OCI-LY1 (cell line): Measurements from ENCODE around the gene GLMP.

Experiments used
- H2AFZ ChIP-seq: fragments of 200-600 bp; sonication (generic), shearing (Covaris generic); 2 replicates; pipeline ENCODE4 v1.6.0; 2014; ENCODE audit warnings: antibody characterized with exemption, mild to moderate bottlenecking, low read length
- H3F3A ChIP-seq: fragments of 200-600 bp; sonication (generic), shearing (Covaris generic); 2 replicates; pipeline ENCODE4 v1.6.0; 2014; ENCODE audit warnings: mild to moderate bottlenecking, antibody characterized with exemption, low read length, moderate library complexity; ENCODE audit not compliant: insufficient read depth
- H3K27ac ChIP-seq: fragments of 200-600 bp; sonication (generic); 2 replicates; pipeline ENCODE4 v1.5.1; 2014; ENCODE audit warnings: low read length, mixed run types, mild to moderate bottlenecking, low read depth; ENCODE audit not compliant: poor library complexity, severe bottlenecking
- H3K27me3 ChIP-seq: fragments of 200-600 bp; sonication (generic); 2 replicates; pipeline ENCODE4 v1.6.0; 2014; ENCODE audit warnings: antibody characterized with exemption, mild to moderate bottlenecking, low read length, moderate library complexity; ENCODE audit not compliant: insufficient read depth
- H3K36me3 ChIP-seq: fragments of 200-600 bp; sonication (generic); 2 replicates; pipeline ENCODE4 v1.6.1; 2014; ENCODE audit warnings: mild to moderate bottlenecking, antibody characterized with exemption, low read length, moderate library complexity, mixed read lengths; ENCODE audit not compliant: insufficient read depth
- H3K4me1 ChIP-seq: fragments of 200-600 bp; sonication (generic); 2 replicates; pipeline ENCODE4 v1.5.1; 2014; ENCODE audit warnings: mild to moderate bottlenecking, low read length, moderate library complexity; ENCODE audit not compliant: insufficient read depth, severe bottlenecking
- H3K4me2 ChIP-seq: fragments of 200-600 bp; sonication (generic), shearing (Covaris generic); 2 replicates; pipeline ENCODE4 v1.6.1; 2014; ENCODE audit warnings: low read length
- H3K4me3 ChIP-seq: fragments of 200-600 bp; sonication (generic); 2 replicates; pipeline ENCODE4 v1.5.1; 2014; ENCODE audit warnings: low read length, low read depth, mild to moderate bottlenecking, mixed read lengths; ENCODE audit not compliant: poor library complexity, severe bottlenecking
- H3K79me2 ChIP-seq: fragments of 200-600 bp; shearing (Covaris generic); 2 replicates; pipeline ENCODE4 v1.6.1; 2016; ENCODE audit warnings: mixed run types, low read length, mixed read lengths; ENCODE audit not compliant: insufficient read depth
- H3K9ac ChIP-seq: fragments of 200-600 bp; sonication (generic), shearing (Covaris generic); 2 replicates; pipeline ENCODE4 v1.6.1; 2014; ENCODE audit warnings: mild to moderate bottlenecking, low read length, mixed read lengths
- H3K9me2 ChIP-seq: fragments of 200-600 bp; sonication (generic), shearing (Covaris generic); 2 replicates; pipeline ENCODE4 v1.6.1; 2014; ENCODE audit warnings: low read depth, mild to moderate bottlenecking, low read length, mixed read lengths
- H3K9me3 ChIP-seq: fragments of 200-600 bp; shearing (Covaris generic); 2 replicates; pipeline ENCODE4 v1.6.1; 2014; ENCODE audit warnings: low read length, mixed read lengths
- H4K20me1 ChIP-seq: fragments of 200-600 bp; sonication (generic), shearing (Covaris generic); 2 replicates; pipeline ENCODE4 v1.6.0; 2016; ENCODE audit warnings: mild to moderate bottlenecking, low read length; ENCODE audit not compliant: insufficient read depth
- EZH2 ChIP-seq: fragments of 200-600 bp; sonication (generic), shearing (Covaris generic); IDR thresholded peaks from 2 replicates; pipeline ENCODE4 v1.8.0; 2017; ENCODE audit warnings: borderline replicate concordance, mixed run types, mild to moderate bottlenecking, antibody characterized with exemption, low read length, moderate library complexity, mixed read lengths
- TF ChIP-seq, protein P1 (sequence below): fragments of 200-600 bp; sonication (generic), shearing (Covaris generic); IDR thresholded peaks from 2 replicates; pipeline ENCODE4 v1.5.1; 2017; ENCODE audit warnings: mild to moderate bottlenecking, antibody characterized with exemption, low read length, moderate library complexity, mixed read lengths

Gene GLMP

DNA sequence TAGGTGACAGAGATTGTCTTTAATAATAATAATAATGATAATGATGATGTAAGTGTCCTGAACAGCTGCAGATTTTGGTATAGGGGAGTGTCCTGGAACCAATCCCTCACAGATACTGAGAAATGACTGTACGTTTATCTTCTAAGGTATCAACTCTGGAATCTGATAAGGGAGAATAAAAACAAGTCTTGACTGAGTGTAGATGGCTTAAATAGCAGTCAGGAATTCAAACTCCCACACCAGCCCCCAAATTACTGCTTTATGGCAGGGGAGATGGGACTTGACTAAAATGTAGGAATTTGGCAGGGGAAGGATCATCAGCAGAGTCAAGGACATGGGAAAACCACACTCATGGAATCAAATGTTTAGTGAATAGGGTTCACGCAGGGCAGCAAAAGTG is 9.7 kb upstream of the GLMP start:
- Histone ChIP-seq H3F3A (no peaks in the 10 kb centered on the region), H4K20me1 (no peaks in the 10 kb centered on the region), H3K9me3 (no peaks in the 10 kb centered on the region), H3K27me3 (no peaks in the 10 kb centered on the region), H3K27ac (no peak overlapping the region), H3K4me2 (no peak overlapping the region), H3K79me2 (no peaks in the 10 kb centered on the region), H3K36me3 (peaks cover 66% of the 10 kb centered on the region), H3K4me3 (no peak overlapping the region), H2AFZ (no peak overlapping the region), H3K9ac (no peak overlapping the region), H3K4me1 (no peaks in the 10 kb centered on the region), H3K9me2 (no peaks in the 10 kb centered on the region)
- TF ChIP-seq, protein P1, sequence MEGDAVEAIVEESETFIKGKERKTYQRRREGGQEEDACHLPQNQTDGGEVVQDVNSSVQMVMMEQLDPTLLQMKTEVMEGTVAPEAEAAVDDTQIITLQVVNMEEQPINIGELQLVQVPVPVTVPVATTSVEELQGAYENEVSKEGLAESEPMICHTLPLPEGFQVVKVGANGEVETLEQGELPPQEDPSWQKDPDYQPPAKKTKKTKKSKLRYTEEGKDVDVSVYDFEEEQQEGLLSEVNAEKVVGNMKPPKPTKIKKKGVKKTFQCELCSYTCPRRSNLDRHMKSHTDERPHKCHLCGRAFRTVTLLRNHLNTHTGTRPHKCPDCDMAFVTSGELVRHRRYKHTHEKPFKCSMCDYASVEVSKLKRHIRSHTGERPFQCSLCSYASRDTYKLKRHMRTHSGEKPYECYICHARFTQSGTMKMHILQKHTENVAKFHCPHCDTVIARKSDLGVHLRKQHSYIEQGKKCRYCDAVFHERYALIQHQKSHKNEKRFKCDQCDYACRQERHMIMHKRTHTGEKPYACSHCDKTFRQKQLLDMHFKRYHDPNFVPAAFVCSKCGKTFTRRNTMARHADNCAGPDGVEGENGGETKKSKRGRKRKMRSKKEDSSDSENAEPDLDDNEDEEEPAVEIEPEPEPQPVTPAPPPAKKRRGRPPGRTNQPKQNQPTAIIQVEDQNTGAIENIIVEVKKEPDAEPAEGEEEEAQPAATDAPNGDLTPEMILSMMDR: no peak
- TF ChIP-seq EZH2: no peak

DNA sequence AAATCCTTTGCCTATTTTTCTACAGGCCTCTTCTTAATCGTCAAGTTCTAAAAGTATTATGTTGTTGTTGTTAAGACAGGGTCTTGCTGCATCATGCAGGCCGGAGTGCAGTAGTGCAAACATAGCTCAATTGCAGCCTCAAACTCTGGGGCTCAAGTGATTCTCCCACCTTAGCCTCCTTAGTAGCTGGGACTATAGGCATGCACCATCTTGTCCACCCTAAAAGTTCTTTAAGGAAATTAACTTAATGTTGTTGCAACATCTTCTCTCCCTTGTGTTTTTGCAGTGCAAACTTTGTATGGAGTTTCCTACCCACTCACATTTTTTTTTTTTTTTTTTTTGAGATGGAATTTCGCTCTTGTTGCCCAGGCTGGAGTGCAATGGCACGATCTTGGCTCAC is 7.8 kb upstream of the GLMP start:
- no peaks in the 10 kb centered on the region for H3F3A ChIP-seq
- H3K9ac ChIP-seq: no peak overlapping the region
- H4K20me1 ChIP-seq: no peaks in the 10 kb centered on the region
- H2AFZ ChIP-seq: no peak overlapping the region
- no peak overlapping the region for H3K4me2 ChIP-seq
- H3K4me1 ChIP-seq: no peaks in the 10 kb centered on the region
- H3K36me3 ChIP-seq: peaks cover 46% of the 10 kb centered on the region
- H3K27me3 ChIP-seq: no peaks in the 10 kb centered on the region
- H3K9me2 ChIP-seq: no peaks in the 10 kb centered on the region
- no peaks in the 10 kb centered on the region for H3K79me2 ChIP-seq
- no peak overlapping the region for H3K27ac ChIP-seq
- TF ChIP-seq, protein P1: no peak
- TF ChIP-seq EZH2: no peak
- H3K9me3 ChIP-seq: no peaks in the 10 kb centered on the region
- no peak overlapping the region for H3K4me3 ChIP-seq

DNA sequence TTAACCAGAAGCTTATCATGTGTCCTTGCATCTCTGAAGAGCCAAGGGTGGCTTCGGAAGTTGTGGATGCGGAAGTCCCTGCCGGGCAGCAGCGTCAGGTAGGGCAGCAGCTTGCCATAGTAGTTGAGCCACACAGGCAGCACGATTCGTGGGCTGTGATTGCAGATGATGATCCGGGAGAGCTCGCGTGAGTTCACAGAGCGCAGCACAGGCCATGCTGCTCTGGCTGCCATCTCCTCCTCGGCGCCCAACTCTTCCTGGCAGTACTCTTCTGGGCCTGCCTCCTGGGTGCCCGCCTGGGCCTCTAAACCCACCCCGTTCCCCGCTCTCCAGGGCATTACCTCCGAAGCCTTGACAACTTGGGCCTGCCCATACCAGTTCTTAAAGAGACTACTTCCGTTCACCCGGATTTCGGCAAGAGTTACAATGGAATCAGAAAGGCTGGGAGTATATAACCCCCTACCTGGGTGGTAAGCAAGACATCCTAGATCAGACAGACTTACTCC is 3.4 kb upstream of the GLMP start, which contains the start of gene VHLL:
VHLL (minus strand) TSS at position 456 of the 506 bp plus-strand sequence; CDS start at position 338, 118 bp downstream.
- no peak within 1 kb of the TSS for H3K27ac ChIP-seq
- H2AFZ ChIP-seq: no peak within 1 kb of the TSS
- no peak within 1 kb of the TSS for H3K4me3 ChIP-seq
- no peaks in the 10 kb centered on the region for H3K9me2 ChIP-seq
- no peaks in the 10 kb centered on the region for H4K20me1 ChIP-seq
- H3K27me3 ChIP-seq: no peaks in the 10 kb centered on the region
- H3K4me1 ChIP-seq: peaks cover 17% of the 10 kb centered on the region
- TF ChIP-seq EZH2: no peak
- TF ChIP-seq, protein P1: no peak
- H3K79me2 ChIP-seq: no peaks in the 10 kb centered on the region
- H3K9me3 ChIP-seq: no peaks in the 10 kb centered on the region
- H3K36me3 ChIP-seq: peaks cover 7% of the 10 kb centered on the region
- no peak within 1 kb of the TSS for H3K4me2 ChIP-seq
- H3K9ac ChIP-seq: no peak within 1 kb of the TSS
- H3F3A ChIP-seq: no peaks in the 10 kb centered on the region
